H1 (cell line): ENCODE measurements around the gene GNRHR. TPM values are rescaled to one million over a fixed set of nuclear protein-coding genes. Genes with fewer than 3 reads are reported as not detected.
"Not testable (repeated sequence)": the region's sequence is repeated elsewhere in the genome, so short reads cannot be mapped to it uniquely, and the experiment has no call there.

Experiments used
- CTCF ChIA-PET: fragments of 300-600 bp; sonication (Branson Sonifier 250); formaldehyde crosslinking; loops from one replicate; lab custom pipeline; 2021; ENCODE audit not compliant: partially characterized antibody; lab: Charles Lee
- POLR2A ChIA-PET: fragments of 300-600 bp; sonication (Branson Sonifier 250); formaldehyde crosslinking; loops from one replicate; lab custom pipeline; 2021; ENCODE audit warnings: inconsistent platforms; ENCODE audit not compliant: partially characterized antibody; lab: Charles Lee
- DNase-seq, 2 experiments: peaks; one replicate each; pipeline versions ENCODE4 v3.0.0 to v3.0.0-alpha.2; 2010 to 2022; ENCODE audit warnings: low spot score in 2 of 2, low read depth in 1 of 2, mixed read lengths in 1 of 2
- FAIRE-seq: peaks from 2 replicates; lab custom pipeline; 2011; peaks lifted over from hg19 to GRCh38; lab: Jason Lieb, UNC
- H2AFZ ChIP-seq: 2 replicates; pipeline ENCODE4 v1.8.1; 2012; ENCODE audit warnings: low read length, inconsistent platforms
- H2AK5ac ChIP-seq: 2 replicates; pipeline ENCODE4 v1.6.1; 2013; ENCODE audit warnings: low read depth, low read length
- H2BK120ac ChIP-seq: replicated peaks from 2 replicates; pipeline ENCODE3; 2013; ENCODE audit warnings: low read depth, low read length, inconsistent platforms
- H2BK12ac ChIP-seq: 2 replicates; pipeline ENCODE4 v1.6.1; 2013; ENCODE audit warnings: low read depth, low read length
- H2BK15ac ChIP-seq: 2 replicates; pipeline ENCODE4 v1.6.1; 2013; ENCODE audit warnings: low read length
- H2BK20ac ChIP-seq: 2 replicates; pipeline ENCODE4 v1.6.1; 2013; ENCODE audit warnings: low read length
- H2BK5ac ChIP-seq: 2 replicates; pipeline ENCODE4 v1.6.1; 2013; ENCODE audit warnings: low read depth, low read length
- H3K14ac ChIP-seq: 2 replicates; pipeline ENCODE4 v1.6.1; 2013; ENCODE audit warnings: inconsistent platforms; ENCODE audit not compliant: insufficient read length
- H3K18ac ChIP-seq: 2 replicates; pipeline ENCODE4 v1.6.1; 2013; ENCODE audit warnings: low read length; ENCODE audit errors: extremely low read depth
- H3K23ac ChIP-seq: 2 replicates; pipeline ENCODE4 v1.6.1; 2013; ENCODE audit warnings: inconsistent platforms; ENCODE audit not compliant: insufficient read length
- H3K23me2 ChIP-seq: 2 replicates; pipeline ENCODE4 v1.6.1; 2013; ENCODE audit warnings: low read depth, low read length
- H3K27ac ChIP-seq: 2 replicates; pipeline ENCODE4 v1.6.1; 2011; ENCODE audit warnings: low read depth, low read length, inconsistent platforms
- H3K27me3 ChIP-seq, 4 experiments: replicated peaks in 1 of 4; 1 replicate in 1 of 4; 2 replicates in 3 of 4; pipeline versions ENCODE4 v1.6.1 to v1.8.1; 2011 to 2013; ENCODE audit warnings: low read length in 3 of 4, mild to moderate bottlenecking in 3 of 4, inconsistent platforms in 2 of 4, mixed read lengths in 2 of 4, moderate library complexity in 1 of 4; ENCODE audit not compliant: control insufficient read depth in 3 of 4, insufficient read depth in 3 of 4; ENCODE audit errors: extremely low read depth in 1 of 4
- H3K36me3 ChIP-seq, 4 experiments: 2 replicates each; pipeline versions ENCODE4 v1.6.1 to v1.8.1; 2011 to 2013; ENCODE audit warnings: mild to moderate bottlenecking in 4 of 4, low read length in 3 of 4, moderate library complexity in 2 of 4, control low read depth in 1 of 4, inconsistent platforms in 1 of 4; ENCODE audit not compliant: insufficient read depth in 4 of 4, control insufficient read depth in 2 of 4
- H3K4ac ChIP-seq: replicated peaks from 2 replicates; pipeline ENCODE3; 2013; ENCODE audit warnings: low read length, low read depth, mixed read lengths, inconsistent platforms; ENCODE audit not compliant: insufficient read length
- H3K4me1 ChIP-seq, 4 experiments: replicated peaks in 1 of 4; 1 replicate in 1 of 4; 2 replicates in 3 of 4; pipeline versions ENCODE4 v1.6.1 to v1.8.1; 2011 to 2013; ENCODE audit warnings: low read length in 3 of 4, inconsistent platforms in 2 of 4, mixed read lengths in 1 of 4; ENCODE audit not compliant: insufficient read depth in 4 of 4, control insufficient read depth in 3 of 4
- H3K4me2 ChIP-seq, 2 experiments: 2 replicates each; pipeline versions ENCODE4 v1.6.1 to v1.8.1; 2011 to 2013; ENCODE audit warnings: low read depth in 2 of 2, low read length in 2 of 2, control low read depth in 1 of 2, inconsistent platforms in 1 of 2, mild to moderate bottlenecking in 1 of 2; ENCODE audit not compliant: insufficient read depth in 1 of 2
- H3K4me3 ChIP-seq, 4 experiments: fragments of 200-600, 300-600 bp in 1 of 4; sonication (generic), shearing (Covaris generic), sonication (Bioruptor Twin) in 1 of 4; 2 replicates each; pipeline versions ENCODE4 v1.5.1 to v1.8.1; 2011 to 2016; ENCODE audit warnings: low read length in 4 of 4, low read depth in 3 of 4, control low read depth in 2 of 4, inconsistent platforms in 2 of 4, mild to moderate bottlenecking in 2 of 4, mixed read lengths in 1 of 4, moderate library complexity in 1 of 4; ENCODE audit not compliant: insufficient read depth in 2 of 4; ENCODE audit errors: extremely low read depth in 1 of 4
- H3K56ac ChIP-seq: replicated peaks from 2 replicates; pipeline ENCODE3; 2013; ENCODE audit warnings: low read depth, mild to moderate bottlenecking, mixed read lengths, low read length, inconsistent platforms; ENCODE audit not compliant: insufficient read length
- H3K79me1 ChIP-seq: 2 replicates; pipeline ENCODE4 v1.6.1; 2013; ENCODE audit warnings: low read depth, low read length, control low read depth
- H3K79me2 ChIP-seq, 2 experiments: 2 replicates each; pipeline versions ENCODE4 v1.6.1 to v1.8.1; 2012 to 2013; ENCODE audit warnings: low read length in 2 of 2, mild to moderate bottlenecking in 2 of 2, inconsistent platforms in 1 of 2; ENCODE audit not compliant: insufficient read depth in 2 of 2, control insufficient read depth in 1 of 2
- H3K9ac ChIP-seq, 4 experiments: replicated peaks in 1 of 4; 1 replicate in 1 of 4; 2 replicates in 3 of 4; pipeline versions ENCODE4 v1.6.1 to v1.8.1; 2011 to 2013; ENCODE audit warnings: low read depth in 3 of 4, low read length in 3 of 4, control low read depth in 2 of 4, mild to moderate bottlenecking in 2 of 4, moderate library complexity in 2 of 4, inconsistent platforms in 1 of 4; ENCODE audit errors: extremely low read depth in 1 of 4
- H3K9me3 ChIP-seq, 2 experiments: 2 replicates each; pipeline versions ENCODE4 v1.6.1 to v1.8.1; 2012 to 2013; ENCODE audit warnings: mild to moderate bottlenecking in 2 of 2, moderate library complexity in 2 of 2, control low read depth in 1 of 2, inconsistent platforms in 1 of 2, low read depth in 1 of 2, low read length in 1 of 2, mixed read lengths in 1 of 2; ENCODE audit not compliant: insufficient read depth in 2 of 2
- H4K20me1 ChIP-seq, 2 experiments: replicated peaks in 1 of 2; 2 replicates each; pipeline versions ENCODE3 to v1.8.1; 2011 to 2013; ENCODE audit warnings: inconsistent platforms in 2 of 2, low read length in 2 of 2, mild to moderate bottlenecking in 1 of 2; ENCODE audit not compliant: insufficient read depth in 2 of 2, control insufficient read depth in 1 of 2
- H4K5ac ChIP-seq: 2 replicates; pipeline ENCODE4 v1.6.1; 2013; ENCODE audit warnings: low read length, low read depth, mixed read lengths, inconsistent platforms; ENCODE audit not compliant: insufficient read length
- H4K8ac ChIP-seq: 2 replicates; pipeline ENCODE4 v1.8.0; 2013; ENCODE audit warnings: mild to moderate bottlenecking, moderate library complexity, low read length, inconsistent platforms; ENCODE audit not compliant: insufficient read depth; ENCODE audit errors: extremely low read depth
- H4K91ac ChIP-seq: replicated peaks from 2 replicates; pipeline ENCODE3; 2013; ENCODE audit warnings: low read length, mixed read lengths, inconsistent platforms; ENCODE audit not compliant: insufficient read length
- WGBS, 2 experiments: shearing (Covaris generic) in 1 of 2; methylation state at CpG; one replicate each; pipeline versions ENCODE4 v1.1.6 to v1.1.7; 2013 to 2015; ENCODE audit warnings: low lambda C conversion rate in 2 of 2, mixed read lengths in 2 of 2, inconsistent platforms in 1 of 2, low coverage in 1 of 2, missing lambda C conversion rate in 1 of 2; ENCODE audit not compliant: insufficient replicate concordance in 2 of 2, insufficient coverage in 1 of 2, insufficient read length in 1 of 2; ENCODE audit errors: extremely low coverage in 1 of 2, missing lambda C conversion rate in 1 of 2; 5-methylcytosine and 5-hydroxymethylcytosine counted together
- polyA plus RNA-seq, 7 experiments: library from polyadenylated mRNA; depleted of rRNA in 3 of 7; stranded (reverse) in 5 of 7; unstranded in 2 of 7; fragments of >200 nt in 5 of 7; fragments of 200-250 nt in 2 of 7; gene quantifications; 1 replicate in 5 of 7; 2 replicates in 1 of 7; 4 replicates in 1 of 7; pipeline versions ENCODE4 v1.2.1 to v1.2.3, GENCODE V29; 2011 to 2013; ENCODE audit warnings: missing spikeins in 2 of 7, mixed read lengths in 2 of 7
- total RNA-seq: library from RNA; stranded (reverse); fragmentation: NEBNext Ultra II Directional; extraction: Animal tissue kit (Norgen Biotek cat#: 25700); gene quantifications from 2 replicates; pipeline ENCODE4 v1.2.1, GENCODE V29; 2021

GNRHR gene
- total and polyA plus RNA-seq, 2 of the 8 experiments (the other 6 are each of a cell fraction or from before 2014, with no cell fraction given): not detected

DNA sequence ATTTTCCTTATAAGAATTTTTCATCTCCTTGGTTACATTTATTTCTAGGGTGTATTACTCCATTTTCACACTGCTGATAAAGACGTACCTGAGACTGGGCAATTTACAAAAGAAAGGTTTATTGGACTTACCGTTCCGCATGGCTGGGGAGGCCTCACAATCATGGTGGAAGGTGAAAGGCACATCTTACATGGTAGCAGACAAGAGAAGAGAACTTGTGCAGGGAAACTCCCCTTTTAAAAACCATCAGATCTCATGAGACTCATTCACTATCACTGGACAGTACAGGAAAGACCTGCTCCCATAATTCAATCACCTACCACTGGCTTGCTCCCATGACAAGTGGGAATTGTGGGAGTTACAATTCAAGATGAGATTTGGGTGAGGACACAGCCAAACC, 47.5 kb downstream of the GNRHR start:
- H4K91ac ChIP-seq, H3K4me2 ChIP-seq, FAIRE-seq, H2BK120ac ChIP-seq, H2BK12ac ChIP-seq, H4K20me1 ChIP-seq, H3K36me3 ChIP-seq, H4K5ac ChIP-seq, H3K4me1 ChIP-seq, H4K8ac ChIP-seq, H3K4ac ChIP-seq, H3K27ac ChIP-seq, H2BK5ac ChIP-seq, DNase-seq, H3K79me1 ChIP-seq, H3K14ac ChIP-seq, CTCF ChIA-PET, H3K23me2 ChIP-seq, H3K27me3 ChIP-seq, H2AFZ ChIP-seq, POLR2A ChIA-PET, H2AK5ac ChIP-seq, H3K56ac ChIP-seq, H3K4me3 ChIP-seq, H2BK15ac ChIP-seq, H2BK20ac ChIP-seq, H3K23ac ChIP-seq, H3K9ac ChIP-seq, H3K9me3 ChIP-seq, H3K18ac ChIP-seq: not testable (repeated sequence)
- peaks cover 0 to 58% of the 10 kb centered on the region in 2 experiments; a peak in 2 of 4 replicates for H3K79me2 ChIP-seq
- 93% methylated on average over 3 of the region's 3 CpGs; no CpG with 5 or more reads in 1 of the 2 experiments for WGBS, 2 experiments
